Esophagus squamous epithelium (tissue), 4 donors: ENCODE measurements around the gene AGBL1.

Experiments
- CTCF ChIP-seq, 6 experiments: fragments of 450-650 bp in 4 of 6; fragments of 200-600 bp in 2 of 6; sonication (generic) in 2 of 6; IDR thresholded peaks; one replicate each; pipeline ENCODE4 v1.5.1; 2016 to 2019; ENCODE audit warnings: antibody characterized with exemption in 6 of 6, mild to moderate bottlenecking in 4 of 6, moderate library complexity in 4 of 6
- POLR2A ChIP-seq, 4 donors: fragments of 450-650 bp; IDR thresholded peaks; one replicate each; pipeline ENCODE4 v1.6.1; 2017; ENCODE audit warnings: antibody characterized with exemption in 4 of 4, mild to moderate bottlenecking in 4 of 4, moderate library complexity in 3 of 4

GRCh38 chr15:86676002-86676401 is 596.3 kb downstream of the AGBL1 start:
- no peak for TF ChIP-seq CTCF (IDR thresholded peaks at IDR 0.05)
- no peak for TF ChIP-seq POLR2A (IDR thresholded peaks at IDR 0.05)
